HEK293 (cell line): ENCODE measurements around the gene PPARA.

Experiments used
- CTCF ChIA-PET: fragments of 350-600 bp; formaldehyde crosslinking; extraction: SDS; loops from one replicate; lab custom pipeline; 2021; ENCODE audit warnings: antibody characterized with exemption; lab: Yijun Ruan, JAX
- POLR2A ChIA-PET: fragments of 300-600 bp; formaldehyde crosslinking; extraction: SDS; loops from one replicate; lab custom pipeline; 2020; ENCODE audit warnings: antibody characterized with exemption, inconsistent platforms; lab: Yijun Ruan, JAX
- H3K27ac ChIP-seq: fragments of 200-500 bp; sonication (Bioruptor generic); 2 replicates; pipeline ENCODE4 v1.5.1; 2014; ENCODE audit warnings: low read depth, low read length, control low read depth, inconsistent platforms; ENCODE audit errors: extremely low read depth
- H3K36me3 ChIP-seq, 2 experiments: fragments of 200-500 bp in 1 of 2; sonication (Bioruptor generic) in 1 of 2; 1 replicate in 1 of 2; 2 replicates in 1 of 2; pipeline ENCODE4 v1.5.1; 2014 to 2017; ENCODE audit warnings: inconsistent platforms in 2 of 2, low read length in 2 of 2; ENCODE audit not compliant: control insufficient read depth in 2 of 2, insufficient read depth in 1 of 2
- H3K4me1 ChIP-seq: fragments of 200-500 bp; sonication (Bioruptor generic); 2 replicates; pipeline ENCODE4 v1.5.1; 2014; ENCODE audit warnings: mild to moderate bottlenecking, low read length, inconsistent platforms; ENCODE audit not compliant: control insufficient read depth, insufficient read depth
- H3K4me3 ChIP-seq: 2 replicates; pipeline ENCODE4 v1.5.1; 2011; ENCODE audit warnings: low read depth, mild to moderate bottlenecking, control low read depth, low read length, moderate library complexity
- H3K9me3 ChIP-seq: fragments of 200-500 bp; sonication (Bioruptor generic); 2 replicates; pipeline ENCODE4 v1.5.1; 2014; ENCODE audit warnings: low read depth, low read length, inconsistent platforms; ENCODE audit not compliant: control insufficient read depth, insufficient read depth
- AEBP2 ChIP-seq: fragments of 450-650 bp; formaldehyde crosslinking; IDR thresholded peaks from 2 replicates; pipeline ENCODE4 v1.5.1; 2016; ENCODE audit warnings: missing biosample characterization, missing genetic modification characterization, borderline replicate concordance
- ATF2 ChIP-seq: fragments of 450-650 bp; formaldehyde crosslinking; IDR thresholded peaks from 2 replicates; pipeline ENCODE4 v1.5.1; 2016; ENCODE audit warnings: missing biosample characterization, missing genetic modification characterization, low read depth
- CTCF ChIP-seq: fragments of 450-650 bp; formaldehyde crosslinking; IDR thresholded peaks from 2 replicates; pipeline ENCODE4 v1.5.1; 2016; ENCODE audit warnings: missing biosample characterization, missing genetic modification characterization
- INSM2 ChIP-seq: fragments of 450-650 bp; formaldehyde crosslinking; IDR thresholded peaks from 2 replicates; pipeline ENCODE4 v1.5.1; 2016; ENCODE audit warnings: missing biosample characterization, missing genetic modification characterization
- PRDM4 ChIP-seq: fragments of 450-650 bp; formaldehyde crosslinking; IDR thresholded peaks from 2 replicates; pipeline ENCODE4 v1.5.1; 2017; ENCODE audit warnings: missing biosample characterization, missing genetic modification characterization
- SP2 ChIP-seq: fragments of 450-650 bp; formaldehyde crosslinking; IDR thresholded peaks from 2 replicates; pipeline ENCODE4 v1.5.1; 2016; ENCODE audit warnings: missing biosample characterization, missing genetic modification characterization
- YY2 ChIP-seq: fragments of 450-650 bp; formaldehyde crosslinking; IDR thresholded peaks from 2 replicates; pipeline ENCODE4 v1.5.1; 2016; ENCODE audit warnings: missing biosample characterization, missing genetic modification characterization
- ZBTB20 ChIP-seq: fragments of 450-650 bp; formaldehyde crosslinking; IDR thresholded peaks from 2 replicates; pipeline ENCODE4 v1.5.1; 2016; ENCODE audit warnings: missing biosample characterization, missing genetic modification characterization
- ZFP69B ChIP-seq: fragments of 450-650 bp; formaldehyde crosslinking; IDR thresholded peaks from 2 replicates; pipeline ENCODE4 v1.5.1; 2016; ENCODE audit warnings: missing biosample characterization, missing genetic modification characterization
- ZNF132 ChIP-seq: fragments of 450-650 bp; formaldehyde crosslinking; IDR thresholded peaks from 2 replicates; pipeline ENCODE4 v1.5.1; 2017; ENCODE audit warnings: missing biosample characterization, missing genetic modification characterization, borderline replicate concordance
- ZNF274 ChIP-seq, 2 experiments: fragments of 200-500 bp in 1 of 2; fragments of 450-650 bp in 1 of 2; sonication (Bioruptor generic) in 1 of 2; formaldehyde crosslinking in 1 of 2; IDR thresholded peaks; 2 replicates each; pipeline versions ENCODE4 v1.5.1 to v1.6.1; 2014 to 2016; ENCODE audit warnings: borderline replicate concordance in 1 of 2, inconsistent platforms in 1 of 2, low read length in 1 of 2, missing biosample characterization in 1 of 2, missing genetic modification characterization in 1 of 2
- ZNF280C ChIP-seq: fragments of 450-650 bp; formaldehyde crosslinking; IDR thresholded peaks from 2 replicates; pipeline ENCODE4 v1.5.1; 2016; ENCODE audit warnings: missing biosample characterization, missing genetic modification characterization
- ZNF366 ChIP-seq: fragments of 450-650 bp; formaldehyde crosslinking; conservative IDR thresholded peaks from 2 replicates; pipeline ENCODE4 v1.5.1; 2016; ENCODE audit warnings: missing biosample characterization, missing genetic modification characterization
- ZNF488 ChIP-seq: fragments of 450-650 bp; formaldehyde crosslinking; IDR thresholded peaks from 2 replicates; pipeline ENCODE4 v1.5.1; 2016; ENCODE audit warnings: missing biosample characterization, missing genetic modification characterization
- ZNF521 ChIP-seq: fragments of 450-650 bp; formaldehyde crosslinking; IDR thresholded peaks from 2 replicates; pipeline ENCODE4 v1.5.1; 2017; ENCODE audit warnings: missing biosample characterization, mild to moderate bottlenecking, missing genetic modification characterization
- ZNF544 ChIP-seq: fragments of 450-650 bp; formaldehyde crosslinking; IDR thresholded peaks from 2 replicates; pipeline ENCODE4 v1.5.0; 2017; ENCODE audit warnings: missing biosample characterization, missing genetic modification characterization
- ZNF660 ChIP-seq: fragments of 450-650 bp; IDR thresholded peaks from 2 replicates; pipeline ENCODE4 v1.5.1; 2018; ENCODE audit warnings: missing biosample characterization, mild to moderate bottlenecking, missing genetic modification characterization

The PPARA gene

GRCh38 chr22:46272762-46273431 is 122.6 kb downstream of the PPARA start (continued):
- TF ChIP-seq INSM2 (tag by site-specific recombination) (no peak), ATF2 (tag by site-specific recombination) (no peak), ZNF280C (no peak), YY2 (tag by site-specific recombination) (no peak), ZBTB20 (tag by site-specific recombination) (no peak), ZNF366 (tag by site-specific recombination) (no peak), ZNF521 (no peak)

GRCh38 chr22:46273432-46274148 is 123.3 kb downstream of the PPARA start:
- ChIA-PET POLR2A (no interaction called here), CTCF (no interaction called here)
- Histone ChIP-seq H3K27ac (no peak overlapping the region), H3K36me3 (peaks cover 20 to 83% of the 10 kb centered on the region in 2 experiments), H3K4me3 (no peak overlapping the region), H3K9me3 (no peaks in the 10 kb centered on the region), H3K4me1 (no peaks in the 10 kb centered on the region)
- no peak for TF ChIP-seq CTCF (tag by site-specific recombination)
- TF ChIP-seq SP2 (tag by site-specific recombination) = no peak
- TF ChIP-seq ZNF544 = no peak
- no peak for TF ChIP-seq ZNF274 (IDR thresholded peaks at IDR 0.05; ENCODE audit: low read length)
- TF ChIP-seq ZNF274 (tag by site-specific recombination; IDR thresholded peaks at IDR 0.05; ENCODE audit: borderline replicate concordance) = no peak
- no peak for TF ChIP-seq ZNF132 (tag by site-specific recombination)
- no peak for TF ChIP-seq PRDM4 (tag by site-specific recombination)
- TF ChIP-seq ZFP69B = no peak
- no peak for TF ChIP-seq AEBP2 (tag by site-specific recombination)
- no peak for TF ChIP-seq ZNF660
- TF ChIP-seq ZNF488 (tag by site-specific recombination) = no peak
